Fibroblast of skin of left quadriceps (primary cell): ENCODE measurements around the gene FANCL.
A peak's percentile ranks its signal among the peaks of the same experiment; 100 is the strongest.
"Not testable (repeated sequence)": the region's sequence is repeated elsewhere in the genome, so short reads cannot be mapped to it uniquely, and the experiment has no call there.

ENCODE experiments used
- DNase-seq, 2 experiments: peaks; one replicate each; pipeline ENCODE4 v3.0.0-alpha.2; 2013; ENCODE audit warnings: low read depth in 2 of 2

Gene FANCL

GRCh38 chr2:58206785-58207184 is 34.3 kb downstream of the FANCL start:
- no peak for DNase-seq

DNA sequence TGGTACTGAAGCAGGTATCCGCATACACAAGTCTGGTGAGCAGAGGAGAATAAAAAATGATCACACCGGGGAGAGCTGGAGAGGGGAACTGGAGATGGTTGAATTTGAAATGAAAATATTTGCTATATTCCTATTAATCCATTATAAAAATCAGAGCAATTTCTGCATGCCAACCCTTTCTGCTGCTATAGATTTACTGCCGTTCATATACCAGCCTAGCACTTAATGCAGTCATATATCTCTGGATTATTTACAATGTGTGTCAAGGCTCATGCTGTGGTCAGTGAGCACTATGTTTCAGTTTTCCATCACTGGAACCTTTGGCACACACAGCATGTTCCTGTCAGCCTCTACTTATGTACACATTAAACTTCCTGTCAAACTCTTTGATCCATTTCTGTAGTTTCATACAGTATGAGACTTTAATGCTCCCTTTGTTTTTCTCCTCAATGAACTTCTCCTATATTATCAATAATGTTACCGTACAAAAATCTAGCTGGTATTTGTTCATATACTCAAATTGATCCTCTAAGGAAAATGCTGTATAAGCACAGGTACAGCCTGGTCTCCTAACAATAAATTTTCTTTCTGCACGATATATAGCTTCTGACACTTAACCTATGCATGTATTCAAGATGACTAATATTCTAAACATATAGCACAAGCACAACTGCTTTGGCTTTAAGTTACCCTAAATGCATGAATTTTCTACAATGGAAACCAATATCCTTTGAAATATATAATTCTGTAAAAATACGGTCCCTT is 36.7 kb downstream of the FANCL start:
- DNase-seq, result no peak

DNA sequence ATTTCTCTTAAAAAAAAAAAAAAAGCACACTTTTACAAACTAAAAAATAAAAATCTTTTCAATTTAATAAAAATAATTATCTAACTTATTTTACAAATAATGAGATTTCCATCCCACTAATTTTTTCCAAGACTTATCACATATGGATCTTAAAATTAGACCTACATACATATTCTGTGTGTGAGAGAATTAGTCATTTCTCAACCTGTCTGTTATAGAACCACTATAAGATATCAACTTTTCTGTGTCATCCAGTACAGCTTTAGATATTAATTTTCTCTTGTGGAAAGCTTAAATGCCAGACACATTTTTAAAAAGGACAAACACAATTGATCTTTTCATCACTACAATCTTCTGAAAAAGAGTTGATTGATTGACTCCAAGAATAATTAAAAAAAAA is 38.1 kb downstream of the FANCL start:
- DNase-seq, result no peak

GRCh38 chr2:58202404-58202803 is 38.7 kb downstream of the FANCL start:
- no peak for DNase-seq

DNA sequence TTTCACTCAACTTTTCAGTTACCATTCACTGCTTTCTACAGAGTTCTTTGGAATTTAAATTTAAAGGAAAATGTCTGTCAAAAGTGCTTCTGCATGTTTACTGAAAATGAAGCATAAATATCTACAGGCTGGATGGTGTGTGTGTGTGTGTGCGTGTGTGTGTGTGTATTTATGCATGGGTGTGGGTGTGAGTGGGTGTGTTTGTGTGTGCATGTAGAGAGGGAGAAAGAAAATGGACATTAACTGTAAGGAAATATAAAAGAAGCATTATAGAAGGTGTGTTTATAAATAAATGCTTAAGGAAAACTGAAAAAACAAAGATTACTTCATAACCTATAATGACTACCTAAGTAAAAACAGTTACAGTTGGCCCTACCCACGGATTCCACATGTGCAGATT is 43.2 kb downstream of the FANCL start:
- DNase-seq, result no peak

GRCh38 chr2:58195662-58196061 is 45.5 kb downstream of the FANCL start:
- DNase-seq, result no peak

DNA sequence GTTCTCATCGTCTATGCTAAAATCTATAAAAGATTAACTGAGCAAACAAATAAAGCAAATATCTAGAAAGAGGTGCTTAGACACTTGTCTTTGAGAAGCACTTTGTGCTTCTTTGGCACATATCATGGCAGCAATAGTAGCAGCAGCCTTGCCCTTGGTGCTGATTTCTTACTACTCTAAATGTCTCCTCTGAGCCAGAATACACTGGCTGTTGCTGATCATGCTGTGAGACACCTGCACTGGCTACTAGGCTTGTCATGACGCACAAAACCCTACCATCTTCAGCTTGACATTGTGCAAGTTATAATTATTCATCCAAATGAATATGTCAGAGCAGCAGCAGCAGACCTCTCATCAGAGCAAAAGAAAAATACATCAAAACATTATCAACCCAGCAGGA is 46.7 kb downstream of the FANCL start:
- DNase-seq, result no peak

GRCh38 chr2:58187022-58187421 is 54.1 kb downstream of the FANCL start:
- DNase-seq, result not testable (repeated sequence)

GRCh38 chr2:58186501-58186900 is 54.6 kb downstream of the FANCL start:
- no peak for DNase-seq

GRCh38 chr2:58182527-58182926 is 58.6 kb downstream of the FANCL start:
- no peak for DNase-seq

DNA sequence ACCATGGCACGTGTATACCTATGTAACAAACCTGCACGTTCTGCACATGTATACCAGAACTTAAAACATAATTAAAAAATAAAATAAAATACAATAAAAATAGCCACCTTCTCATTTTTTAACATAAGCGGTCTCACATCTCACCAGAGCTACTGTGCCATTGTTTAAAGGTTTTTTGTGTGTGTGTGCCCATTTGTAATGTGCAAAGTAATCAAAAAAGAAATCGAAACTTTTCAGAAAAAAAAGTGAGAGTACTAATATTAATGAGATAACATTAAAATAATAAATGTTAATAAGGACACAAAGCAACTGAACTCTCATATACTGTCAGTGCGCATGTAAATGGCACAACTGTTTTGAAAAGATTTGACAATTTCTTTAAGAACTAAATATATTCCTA is 60.5 kb downstream of the FANCL start:
- DNase-seq, result no peak

- not testable (repeated sequence) for DNase-seq
Measured at GRCh38 chr2:58180175-58180574, 61.0 kb downstream of the FANCL start.

DNA sequence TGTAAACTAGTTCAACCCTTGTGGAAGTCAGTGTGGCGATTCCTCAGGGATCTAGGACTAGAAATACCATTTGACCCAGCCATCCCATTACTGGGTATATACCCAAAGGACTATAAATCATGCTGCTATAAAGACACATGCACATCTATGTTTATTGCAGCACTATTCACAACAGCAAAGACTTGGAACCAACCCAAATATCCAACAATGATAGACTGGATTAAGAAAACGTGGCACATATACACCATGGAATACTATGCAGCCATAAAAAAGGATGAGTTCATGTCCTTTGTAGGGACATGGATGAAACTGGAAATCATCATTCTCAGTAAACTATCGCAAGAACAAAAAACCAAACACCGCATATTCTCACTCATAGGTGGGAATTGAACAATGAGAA is 63.9 kb downstream of the FANCL start:
- not testable (repeated sequence) for DNase-seq

GRCh38 chr2:58171831-58172230 is 69.3 kb downstream of the FANCL start:
- not testable (repeated sequence) for DNase-seq

DNA sequence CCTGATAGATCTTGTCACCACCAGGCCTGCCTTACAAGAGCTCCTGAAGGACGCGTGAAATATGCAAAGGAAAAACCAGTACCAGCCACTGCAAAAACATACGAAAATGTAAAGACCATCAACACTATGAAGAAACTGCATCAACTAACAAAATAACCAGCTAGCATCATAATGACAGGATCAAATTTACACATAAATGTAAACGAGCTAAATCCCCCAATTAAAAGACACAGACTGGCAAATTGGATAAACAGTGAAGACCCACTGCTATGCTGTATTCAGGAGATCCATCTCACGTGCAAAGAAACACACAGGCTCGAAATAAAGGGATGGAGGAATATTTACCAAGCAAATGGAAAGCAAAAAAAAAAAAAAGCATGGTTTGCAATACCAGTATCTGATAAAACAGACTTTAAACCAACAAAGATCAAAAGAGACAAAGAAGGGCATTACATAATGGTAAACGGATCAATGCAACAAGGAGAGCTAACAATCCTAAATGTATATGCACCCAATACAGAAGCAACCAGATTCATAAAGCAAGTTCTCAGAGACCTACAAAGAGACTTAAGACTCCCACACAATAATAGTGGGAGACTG is 70.7 kb downstream of the FANCL start:
- DNase-seq, result not testable (repeated sequence)

DNA sequence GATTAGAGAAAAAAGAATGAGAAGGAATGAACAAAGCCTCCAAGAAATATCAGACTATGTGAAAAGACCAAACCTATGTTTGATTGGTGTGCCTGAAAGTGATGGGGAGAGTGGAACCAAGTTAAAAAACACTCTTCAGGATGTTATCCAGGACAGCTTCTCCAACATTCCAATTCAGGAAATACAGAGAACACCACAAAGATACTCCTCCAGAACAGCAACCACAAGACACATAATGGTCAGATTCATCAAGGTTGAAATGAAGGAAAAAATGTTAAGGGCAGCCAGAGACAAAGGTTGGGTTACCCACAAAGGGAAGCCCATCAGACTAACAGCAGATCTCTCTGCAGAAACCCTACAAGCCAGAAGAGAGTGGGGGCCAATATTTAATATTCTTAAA is 71.3 kb downstream of the FANCL start:
- not testable (repeated sequence) for DNase-seq

- DNase-seq, result not testable (repeated sequence)
Measured at GRCh38 chr2:58168130-58168529, 73.0 kb downstream of the FANCL start.

DNA sequence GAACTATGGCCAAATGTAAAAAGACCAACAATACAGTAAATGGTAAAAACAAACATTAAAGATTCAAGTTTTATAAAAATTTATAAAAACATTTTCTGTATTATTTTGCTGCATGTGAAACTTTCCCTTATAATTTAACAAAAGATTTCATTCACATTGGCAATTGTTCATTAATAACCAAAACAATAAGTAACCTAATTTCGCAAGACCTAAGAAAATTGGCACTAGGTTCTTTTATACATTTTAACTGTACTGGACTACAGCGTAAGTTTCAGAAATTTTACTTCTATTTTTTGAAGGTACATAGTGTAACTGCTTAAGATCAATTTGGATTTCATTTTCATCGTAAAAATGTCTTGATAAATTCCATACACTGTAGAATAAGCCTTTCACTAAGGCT is 77.2 kb downstream of the FANCL start:
- DNase-seq, result no peak

DNA sequence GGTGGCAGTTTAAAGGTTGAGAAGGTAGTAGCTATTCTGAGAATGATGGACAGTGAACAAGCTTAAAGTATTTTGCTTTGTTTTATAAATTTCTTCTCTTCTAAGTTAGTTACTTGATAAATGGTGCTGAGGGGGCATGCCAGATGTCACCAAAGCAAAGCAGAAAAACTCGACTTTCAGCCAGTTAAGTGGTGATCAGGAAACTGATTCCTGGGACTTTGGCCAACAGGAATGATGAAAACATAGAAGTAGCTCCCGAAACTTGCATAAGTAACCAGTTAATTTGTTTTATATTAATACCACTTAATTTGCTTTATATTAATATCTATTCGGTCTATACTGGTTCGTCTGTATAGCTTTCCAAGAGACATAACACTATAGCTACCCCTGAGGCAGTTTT is 82.6 kb downstream of the FANCL start:
- no peak for DNase-seq

DNA sequence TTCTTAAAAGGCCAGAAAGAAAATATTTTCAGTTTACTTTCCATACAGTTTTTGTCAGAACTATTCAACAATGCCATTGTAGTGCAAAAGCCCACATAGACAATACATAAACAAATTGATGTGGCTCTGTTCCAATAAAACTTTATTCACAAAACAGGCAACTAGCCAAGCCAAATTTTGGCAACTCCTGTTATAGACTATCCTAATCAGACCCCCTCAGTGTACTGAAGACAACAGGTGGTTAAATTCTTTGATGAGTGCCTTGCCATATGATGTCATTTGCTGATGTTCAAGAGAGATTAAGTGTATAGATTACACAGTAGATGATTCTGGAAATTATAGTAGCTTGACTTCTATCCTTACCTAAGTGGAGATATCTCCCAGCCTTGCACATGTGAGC is 83.4 kb downstream of the FANCL start:
- DNase-seq, result no peak

- peak; percentile 88 to 90 for DNase-seq
Measured at GRCh38 chr2:58156780-58157179, 84.3 kb downstream of the FANCL start.

- DNase-seq, result no peak
Measured at GRCh38 chr2:58155160-58155778, 85.9 kb downstream of the FANCL start.

- DNase-seq, result no peak
Measured at GRCh38 chr2:58146707-58147106, 94.4 kb downstream of the FANCL start.
